Mammary epithelial cell (primary cell): ENCODE data around the gene MYL12A.

ENCODE experiments used
- EZH2 ChIP-seq: IDR thresholded peaks from 2 replicates; pipeline ENCODE4 v1.6.1; 2012; ENCODE audit warnings: low read length, inconsistent platforms, borderline replicate concordance
- TF ChIP-seq, protein P1 (sequence below), 2 donors: IDR thresholded peaks in 1 of 2; conservative IDR thresholded peaks in 1 of 2; 2 replicates each; pipeline ENCODE4 v1.5.1; 2011 to 2012; ENCODE audit warnings: inconsistent platforms in 2 of 2, low read length in 2 of 2, mild to moderate bottlenecking in 2 of 2, control low read depth in 1 of 2, low read depth in 1 of 2; ENCODE audit not compliant: insufficient read depth in 1 of 2; ENCODE audit errors: extremely low read depth in 1 of 2

DNA sequence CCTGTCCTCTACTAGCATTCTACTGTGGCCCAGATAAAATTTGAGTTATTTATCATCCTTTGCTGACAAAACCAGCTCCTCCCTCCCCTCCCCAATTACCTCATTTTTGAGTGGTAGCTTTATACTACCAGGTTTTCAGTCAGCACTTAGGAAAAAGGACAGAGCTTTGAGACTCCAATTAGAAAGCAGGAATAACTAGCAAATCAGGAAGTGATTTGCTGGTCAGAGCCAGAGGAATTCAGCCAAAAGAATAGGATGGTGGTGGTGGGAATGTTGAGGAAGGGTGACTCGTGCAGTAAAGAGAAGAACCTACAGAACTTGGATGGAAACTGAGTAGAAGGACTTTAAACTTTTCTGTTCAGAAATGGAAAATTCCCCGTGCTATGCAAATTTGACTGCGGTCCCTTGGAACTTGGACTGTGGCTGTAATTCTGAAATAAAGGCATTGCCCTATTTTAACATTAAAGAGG lies 18.0 kb downstream of the MYL12A start:
- TF ChIP-seq, protein P1, sequence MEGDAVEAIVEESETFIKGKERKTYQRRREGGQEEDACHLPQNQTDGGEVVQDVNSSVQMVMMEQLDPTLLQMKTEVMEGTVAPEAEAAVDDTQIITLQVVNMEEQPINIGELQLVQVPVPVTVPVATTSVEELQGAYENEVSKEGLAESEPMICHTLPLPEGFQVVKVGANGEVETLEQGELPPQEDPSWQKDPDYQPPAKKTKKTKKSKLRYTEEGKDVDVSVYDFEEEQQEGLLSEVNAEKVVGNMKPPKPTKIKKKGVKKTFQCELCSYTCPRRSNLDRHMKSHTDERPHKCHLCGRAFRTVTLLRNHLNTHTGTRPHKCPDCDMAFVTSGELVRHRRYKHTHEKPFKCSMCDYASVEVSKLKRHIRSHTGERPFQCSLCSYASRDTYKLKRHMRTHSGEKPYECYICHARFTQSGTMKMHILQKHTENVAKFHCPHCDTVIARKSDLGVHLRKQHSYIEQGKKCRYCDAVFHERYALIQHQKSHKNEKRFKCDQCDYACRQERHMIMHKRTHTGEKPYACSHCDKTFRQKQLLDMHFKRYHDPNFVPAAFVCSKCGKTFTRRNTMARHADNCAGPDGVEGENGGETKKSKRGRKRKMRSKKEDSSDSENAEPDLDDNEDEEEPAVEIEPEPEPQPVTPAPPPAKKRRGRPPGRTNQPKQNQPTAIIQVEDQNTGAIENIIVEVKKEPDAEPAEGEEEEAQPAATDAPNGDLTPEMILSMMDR (conservative IDR thresholded peaks at IDR 0.05 in 1 of 2, IDR thresholded peaks at IDR 0.05 in 1 of 2; ENCODE audit: extremely low read depth in 1 of 2, insufficient read depth in 1 of 2, low read depth in 1 of 2, low read length in 2 of 2), result no peak
- no peak for TF ChIP-seq EZH2
